Prostate gland (tissue), 2 donors: ENCODE measurements around the gene ASIC1. TPM values are rescaled to one million over a fixed set of nuclear protein-coding genes. Genes with fewer than 3 reads are reported as not detected.

Experiments used
- DNase-seq: peaks from one replicate; pipeline ENCODE4 v3.0.0-alpha.2; 2019; ENCODE audit warnings: low spot score
- H3K27ac ChIP-seq, 2 donors: fragments of 200-600 bp; sonication (generic); 2 replicates each; pipeline ENCODE4 v1.5.1; 2017 to 2019
- H3K27me3 ChIP-seq: fragments of 200-600 bp; sonication (generic); replicated peaks from 2 replicates; pipeline ENCODE4 v1.5.1; 2019; ENCODE audit not compliant: insufficient read depth
- H3K36me3 ChIP-seq, 2 donors: fragments of 200-600 bp; sonication (generic); 1 replicate in 1 of 2; 2 replicates in 1 of 2; pipeline versions ENCODE4 v1.5.1 to v1.8.1; 2017 to 2019
- H3K4me1 ChIP-seq: fragments of 200-600 bp; sonication (generic); replicated peaks from 2 replicates; pipeline ENCODE4 v1.5.1; 2019
- H3K4me3 ChIP-seq, 2 donors: fragments of 200-600 bp; sonication (generic); 2 replicates each; pipeline ENCODE4 v1.5.1; 2017 to 2019
- H3K9me3 ChIP-seq: fragments of 200-600 bp; sonication (generic); 2 replicates; pipeline ENCODE4 v1.5.1; 2017
- CTCF ChIP-seq, 4 experiments: fragments of 200-600 bp in 2 of 4; fragments of 450-650 bp in 2 of 4; sonication (generic) in 2 of 4; IDR thresholded peaks; 1 replicate in 3 of 4; 2 replicates in 1 of 4; pipeline ENCODE4 v1.5.1; 2016 to 2019; ENCODE audit warnings: antibody characterized with exemption in 4 of 4, mild to moderate bottlenecking in 2 of 4, moderate library complexity in 2 of 4
- POLR2A ChIP-seq: fragments of 450-650 bp; IDR thresholded peaks from one replicate; pipeline ENCODE4 v1.6.1; 2016; ENCODE audit warnings: antibody characterized with exemption, mild to moderate bottlenecking
- POLR2AphosphoS5 ChIP-seq: sonication (generic); formaldehyde crosslinking; IDR thresholded peaks from one replicate; pipeline ENCODE4 v1.6.1; 2017; ENCODE audit warnings: antibody characterized with exemption
- WGBS: methylation state at CpG from one replicate; pipeline ENCODE4 v1.1.5; 2018; 5-methylcytosine and 5-hydroxymethylcytosine counted together
- intact Hi-C: fragments of 100-400 bp; cut with DNase I; formaldehyde crosslinking; loops from one replicate; pipeline ENCODE4 v1.14.2; 2022
- total RNA-seq, 2 donors: library from RNA; depleted of rRNA; stranded (reverse); fragments of >200 nt; gene quantifications; one replicate each; pipeline ENCODE4 v1.1.0, GENCODE V29; 2016

Gene ASIC1
- total RNA-seq, 2 donors from 2014 or later, result 2.7 to 3.2 TPM

DNA sequence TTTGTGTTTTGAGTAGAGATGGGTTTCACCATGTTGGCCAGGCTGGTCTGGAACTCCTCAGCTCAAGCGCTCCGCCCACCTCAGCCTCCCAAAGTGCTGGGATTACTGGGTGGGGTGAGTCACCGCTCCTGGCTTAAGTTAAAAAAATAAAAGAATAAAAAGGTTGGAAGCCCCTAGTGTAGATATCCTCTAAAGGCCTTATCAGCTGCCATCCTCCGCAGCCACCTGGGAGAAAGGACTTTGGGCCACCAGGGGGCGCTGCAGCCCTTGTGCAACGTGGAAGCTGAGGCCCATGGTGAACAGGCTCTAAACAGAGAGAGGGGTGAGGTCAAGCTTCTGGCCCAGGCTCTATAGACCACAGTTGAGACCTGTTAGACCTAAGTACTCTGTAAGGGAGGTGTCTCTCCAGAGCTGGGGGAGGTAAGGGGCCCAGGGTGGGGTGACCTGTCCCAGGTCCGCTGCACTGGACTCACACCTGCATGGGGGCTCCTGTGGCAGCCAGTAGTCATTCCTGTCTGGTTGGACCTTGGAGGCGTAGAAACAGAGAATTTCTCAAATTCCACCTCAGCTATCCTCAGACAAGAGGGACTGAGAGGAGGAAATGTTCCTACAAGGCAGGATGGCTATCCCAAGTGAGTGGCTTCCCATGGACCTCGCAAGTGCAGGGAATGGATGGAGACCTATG, 18.1 kb upstream of the ASIC1 start:
- TF ChIP-seq POLR2AphosphoS5 (peak; percentile 10), POLR2A (no peak), CTCF (IDR thresholded peaks at IDR 0.05) (peak; percentile 45 to 88 (median 80))
- H3K36me3 ChIP-seq, result no peaks in the 10 kb centered on the region
- intact Hi-C loops, result no loop called here
- 48% methylated on average over 9 of the region's 9 CpGs for WGBS
- no peak overlapping the region for H3K4me3 ChIP-seq
- H3K9me3 ChIP-seq, result no peaks in the 10 kb centered on the region
- H3K27me3 ChIP-seq, result no peaks in the 10 kb centered on the region
- H3K4me1 ChIP-seq, result no peaks in the 10 kb centered on the region
- peak; percentile 79 for DNase-seq
- no peak overlapping the region for H3K27ac ChIP-seq

DNA sequence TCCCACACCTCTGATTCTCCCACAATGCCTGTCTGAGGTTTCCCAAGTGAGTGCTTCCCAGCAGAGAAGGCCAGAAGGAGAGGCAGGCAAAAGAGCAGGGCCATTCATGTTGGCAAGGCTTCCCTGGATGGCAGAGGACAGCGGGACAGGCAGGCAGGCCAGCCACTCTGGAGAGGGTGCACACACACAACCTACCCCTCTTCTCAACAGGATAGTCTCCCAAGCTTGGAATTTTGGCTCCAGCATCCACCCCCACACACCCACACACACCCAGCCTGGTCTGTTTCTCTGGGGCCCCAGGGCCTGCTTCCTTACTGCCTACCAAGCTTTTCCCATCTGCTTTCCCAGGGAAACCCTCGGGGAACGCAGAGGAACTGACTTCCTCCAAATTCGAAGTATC, 16.7 kb upstream of the ASIC1 start:
- Histone ChIP-seq H3K36me3 (no peaks in the 10 kb centered on the region), H3K27me3 (no peaks in the 10 kb centered on the region), H3K4me3 (no peak overlapping the region), H3K9me3 (no peaks in the 10 kb centered on the region), H3K27ac (no peak overlapping the region), H3K4me1 (no peaks in the 10 kb centered on the region)
- intact Hi-C loops, result no loop called here
- TF ChIP-seq POLR2A, result no peak
- TF ChIP-seq POLR2AphosphoS5, result no peak
- no peak for TF ChIP-seq CTCF (IDR thresholded peaks at IDR 0.05)
- 71% methylated on average over 4 of the region's 4 CpGs for WGBS
- no peak for DNase-seq

DNA sequence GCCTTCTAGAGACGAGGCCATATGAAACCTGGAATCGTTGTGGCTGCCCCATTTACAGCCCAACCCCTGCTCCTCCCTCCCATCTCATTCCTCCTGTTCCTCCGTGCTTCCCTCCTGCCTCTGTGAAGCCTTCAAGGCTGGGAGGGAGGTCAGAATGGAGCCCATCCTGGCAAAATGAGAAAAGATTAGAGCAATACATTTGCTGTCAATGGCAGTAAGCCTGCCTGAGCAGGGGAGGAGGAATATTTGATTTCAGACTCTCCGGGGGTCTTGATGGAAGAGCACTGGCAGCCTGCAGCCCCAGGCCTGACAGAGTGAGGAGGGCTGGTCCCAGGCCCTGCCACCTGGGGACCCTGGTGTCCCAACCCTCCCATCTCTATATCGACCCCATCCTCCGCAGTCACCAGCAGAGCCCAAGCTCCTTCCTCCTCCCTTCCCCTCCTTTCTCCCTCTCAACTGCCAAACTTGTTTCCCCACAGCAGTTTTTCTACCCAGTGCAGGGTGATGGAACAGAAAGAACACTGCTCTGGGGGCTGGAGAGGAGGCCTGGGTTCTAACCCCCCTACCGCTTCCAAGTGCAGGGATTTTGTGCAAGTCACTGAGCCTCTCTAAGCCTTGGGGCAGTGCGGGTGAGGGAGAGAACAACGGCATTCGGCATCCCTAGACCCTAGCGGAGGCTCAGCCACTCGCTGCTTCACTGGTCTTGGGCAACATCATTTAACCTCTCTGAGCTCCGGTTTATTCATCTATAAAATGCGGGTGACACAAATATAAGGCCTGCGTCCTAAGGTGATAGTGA, 16.1 kb upstream of the ASIC1 start:
- H3K36me3 ChIP-seq, result no peaks in the 10 kb centered on the region
- no peak for DNase-seq
- no peaks in the 10 kb centered on the region for H3K4me1 ChIP-seq
- intact Hi-C loops, result no loop called here
- H3K27ac ChIP-seq, result no peak overlapping the region
- no peak overlapping the region for H3K4me3 ChIP-seq
- TF ChIP-seq CTCF (IDR thresholded peaks at IDR 0.05) (no peak), POLR2A (no peak), POLR2AphosphoS5 (no peak)
- H3K27me3 ChIP-seq, result no peaks in the 10 kb centered on the region
- no peaks in the 10 kb centered on the region for H3K9me3 ChIP-seq
- 82% methylated on average over 15 of the region's 15 CpGs for WGBS

DNA sequence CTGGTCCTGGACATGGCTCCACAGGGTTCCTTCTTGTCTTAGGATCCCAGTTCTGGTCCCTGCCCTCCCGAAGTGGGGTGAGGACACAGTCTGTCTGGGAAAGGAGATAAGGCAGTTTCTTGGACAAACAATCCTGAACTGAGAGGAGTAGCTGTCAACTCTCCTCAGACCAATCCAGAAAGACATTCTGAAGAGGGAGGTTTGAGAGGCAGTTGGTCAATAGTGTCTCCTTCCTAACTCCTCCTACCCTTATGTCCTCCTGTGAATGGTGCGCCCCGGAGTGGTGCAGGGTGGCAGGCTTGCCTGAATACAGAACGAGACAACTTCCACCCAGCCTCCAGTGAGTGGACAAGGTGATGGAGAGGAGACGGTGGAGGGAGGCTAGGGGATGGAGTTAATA, 15.4 kb upstream of the ASIC1 start:
- Histone ChIP-seq H3K36me3 (no peaks in the 10 kb centered on the region), H3K9me3 (no peaks in the 10 kb centered on the region), H3K27me3 (no peaks in the 10 kb centered on the region), H3K4me3 (no peak overlapping the region), H3K4me1 (no peaks in the 10 kb centered on the region), H3K27ac (no peak overlapping the region)
- no peak for DNase-seq
- TF ChIP-seq CTCF (IDR thresholded peaks at IDR 0.05), result no peak
- no peak for TF ChIP-seq POLR2AphosphoS5
- no peak for TF ChIP-seq POLR2A
- WGBS, result 64% methylated on average over 5 of the region's 5 CpGs
- intact Hi-C loops, result no loop called here

- DNase-seq, result no peak
- TF ChIP-seq POLR2AphosphoS5 (no peak), POLR2A (no peak), CTCF (IDR thresholded peaks at IDR 0.05) (no peak)
- WGBS, result 95% methylated on average over 6 of the region's 6 CpGs
- Histone ChIP-seq H3K27me3 (no peaks in the 10 kb centered on the region), H3K27ac (no peak overlapping the region), H3K9me3 (no peaks in the 10 kb centered on the region), H3K4me3 (no peak overlapping the region), H3K36me3 (no peaks in the 10 kb centered on the region), H3K4me1 (no peaks in the 10 kb centered on the region)
- intact Hi-C loops, result no loop called here
Measured at GRCh38 chr12:50042693-50043092, 14.7 kb upstream of the ASIC1 start.
